ENCODE data around the gene SPEF2.

The SPEF2 gene

GRCh38 chr5:35780236-35780635 lies 162.6 kb downstream of the SPEF2 start:
- CTCF ChIA-PET: interaction anchor here (0.9 to 18.2 kb wide), 9 partner anchors 9 to 154 kb away, joined by 3 to 342 read pairs (median 5); no protein-coding TSS in a partner anchor
- POLR2A ChIA-PET: no interaction called here
- no peak for DNase-seq (ENCODE audit: extremely low spot score)
- no peak for TF ChIP-seq CTCF (IDR thresholded peaks at IDR 0.05; ENCODE audit: control extremely low read depth, extremely low read depth, low read depth, missing control alignments)

- ChIA-PET CTCF (interaction anchor here (2.1 to 18.2 kb wide), 4 partner anchors 14 to 143 kb away, joined by 5 to 342 read pairs (median 8); no protein-coding TSS in a partner anchor), POLR2A (no interaction called here)
- no peak for DNase-seq (ENCODE audit: extremely low spot score)
- no peak for TF ChIP-seq CTCF (IDR thresholded peaks at IDR 0.05; ENCODE audit: control extremely low read depth, extremely low read depth, low read depth, missing control alignments)
Observed at GRCh38 chr5:35781181-35781790, 163.6 kb downstream of the SPEF2 start.

- CTCF ChIA-PET: interaction anchor here (1.0 to 18.2 kb wide), 4 partner anchors 11 to 141 kb away, joined by 3 to 342 read pairs (median 4); no protein-coding TSS in a partner anchor
- TF ChIP-seq CTCF (IDR thresholded peaks at IDR 0.05; ENCODE audit: control extremely low read depth, extremely low read depth, low read depth, missing control alignments): no peak
- POLR2A ChIA-PET: no interaction called here
- no peak for DNase-seq (ENCODE audit: extremely low spot score)
Observed at GRCh38 chr5:35783551-35783950, 165.9 kb downstream of the SPEF2 start.

GRCh38 chr5:35785601-35786085 lies 168.0 kb downstream of the SPEF2 start:
- no peak for DNase-seq (ENCODE audit: extremely low spot score)
- no peak for TF ChIP-seq CTCF (IDR thresholded peaks at IDR 0.05; ENCODE audit: control extremely low read depth, extremely low read depth, low read depth, missing control alignments)
- CTCF ChIA-PET: interaction anchor here (1.3 to 18.2 kb wide), 2 partner anchors 9 to 139 kb away, joined by 11 to 342 read pairs; no protein-coding TSS in a partner anchor
- POLR2A ChIA-PET: interaction anchor here (0.7 kb wide), 2 partner anchors 21 to 141 kb away, joined by 3 to 4 read pairs; no protein-coding TSS in a partner anchor

GRCh38 chr5:35788724-35789123 lies 171.1 kb downstream of the SPEF2 start:
- CTCF ChIA-PET: interaction anchor here (2.0 to 18.2 kb wide), 3 partner anchors 11 to 136 kb away, joined by 4 to 342 read pairs (median 41); no protein-coding TSS in a partner anchor
- no peak for TF ChIP-seq CTCF (IDR thresholded peaks at IDR 0.05; ENCODE audit: control extremely low read depth, extremely low read depth, low read depth, missing control alignments)
- DNase-seq (ENCODE audit: extremely low spot score): no peak
- POLR2A ChIA-PET: no interaction called here

GRCh38 chr5:35789732-35790456 lies 172.2 kb downstream of the SPEF2 start:
- TF ChIP-seq CTCF (IDR thresholded peaks at IDR 0.05; ENCODE audit: control extremely low read depth, extremely low read depth, low read depth, missing control alignments): no peak
- DNase-seq (ENCODE audit: extremely low spot score): no peak
- ChIA-PET CTCF (interaction anchor here (1.4 to 18.2 kb wide), 6 partner anchors 12 to 135 kb away, joined by 3 to 342 read pairs (median 4); no protein-coding TSS in a partner anchor), POLR2A (no interaction called here)
